ENCODE measurements around the gene EHD1. TPM values are rescaled to one million over a fixed set of nuclear protein-coding genes. Genes with fewer than 3 reads are reported as not detected.

Gene EHD1
- total and polyA plus RNA-seq, 4 donors, result 14.4 to 122 (median 45.3) TPM

DNA sequence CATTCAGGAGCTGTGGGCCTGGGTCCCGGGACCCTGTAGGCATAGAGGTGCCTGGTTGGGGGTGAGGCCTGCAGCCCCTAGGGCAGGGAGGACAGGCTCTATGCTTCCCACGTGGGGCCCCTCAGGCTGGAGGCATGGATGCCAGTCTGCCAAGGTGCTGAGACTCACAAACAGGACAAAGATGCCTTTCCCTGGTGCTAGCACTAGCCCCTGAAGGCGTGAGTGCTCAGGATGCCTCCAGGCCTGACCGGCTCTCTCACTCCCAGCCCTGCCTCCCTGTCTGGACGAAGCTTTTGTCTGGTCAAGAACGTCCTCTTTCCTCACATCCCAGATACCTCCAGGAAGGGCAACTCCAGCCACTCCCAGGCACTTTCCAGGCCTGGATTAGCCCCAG lies 36.1 kb downstream of the EHD1 start:
- Histone ChIP-seq H3K27ac (ENCODE audit: low read depth in 1 of 2, low read length in 2 of 2) (no peak overlapping the region), H3K9me3 (ENCODE audit: control insufficient read depth, low read length) (no peaks in the 10 kb centered on the region), H3K4me3 (ENCODE audit: low read length in 2 of 2) (no peak overlapping the region), H3K27me3 (ENCODE audit: control insufficient read depth in 1 of 2, insufficient read depth in 2 of 2, low read length in 1 of 2) (no peaks in the 10 kb centered on the region), H3K36me3 (ENCODE audit: control insufficient read depth in 1 of 2, insufficient read depth in 2 of 2, low read length in 1 of 2) (no peaks in the 10 kb centered on the region), H3K4me1 (ENCODE audit: control insufficient read depth in 1 of 2, insufficient read depth in 2 of 2, low read length in 2 of 2) (no peaks in the 10 kb centered on the region)
- no peak for ATAC-seq (ENCODE audit: low FRiP score)
- no peak for DNase-seq
- intact Hi-C loops (cut with DNase I), result loop anchor here (10.0 kb wide), 1 partner anchor 152 kb away; the partner anchor contains the start of gene BATF2 (in 2 of the 2)
- WGBS, 2 donors, result 83 to 87% methylated on average over 6 of the region's 6 CpGs

DNA sequence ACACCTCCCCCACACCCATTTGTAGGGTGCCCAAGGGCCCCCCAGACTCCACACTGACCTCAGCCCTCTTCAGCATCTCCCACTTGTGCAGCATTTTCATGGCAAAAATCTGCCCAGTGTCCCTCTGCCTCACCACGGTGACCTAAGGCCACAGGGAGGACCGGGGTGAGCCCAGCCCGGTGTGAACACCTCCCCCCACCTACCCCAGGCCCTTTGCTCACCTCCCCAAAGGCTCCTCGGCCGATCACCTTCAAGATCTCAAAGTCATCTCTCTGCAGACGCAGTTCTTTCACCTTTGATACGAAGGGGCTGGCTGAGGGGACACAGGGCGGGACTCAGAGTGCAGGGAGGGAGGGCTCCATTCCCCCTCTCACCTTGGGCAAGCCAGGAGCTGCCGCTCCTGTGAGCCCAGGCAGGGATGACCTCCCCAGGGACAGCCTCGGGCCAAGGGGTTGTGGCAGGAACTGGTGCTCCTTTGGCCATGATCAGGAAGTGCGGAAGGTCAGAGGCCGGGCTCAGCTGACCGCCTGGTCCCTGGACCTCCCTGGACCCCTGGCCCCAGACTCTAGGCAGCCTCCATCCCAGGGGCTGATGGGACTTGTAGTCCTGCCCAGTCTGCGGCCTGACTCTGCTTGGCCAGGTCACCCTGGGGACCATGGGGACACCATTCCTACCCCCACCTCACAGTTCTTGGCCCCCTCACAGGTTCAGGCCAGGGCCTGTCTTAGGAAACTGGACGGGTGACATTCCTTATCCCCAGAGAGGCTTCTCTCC lies 36.6 kb downstream of the EHD1 start:
- no peak overlapping the region for H3K4me3 ChIP-seq (ENCODE audit: low read length in 2 of 2)
- ATAC-seq (ENCODE audit: low FRiP score), result no peak
- H3K27ac ChIP-seq (ENCODE audit: low read depth in 1 of 2, low read length in 2 of 2), result no peak overlapping the region
- H3K9me3 ChIP-seq (ENCODE audit: control insufficient read depth, low read length), result no peaks in the 10 kb centered on the region
- no peaks in the 10 kb centered on the region for H3K36me3 ChIP-seq (ENCODE audit: control insufficient read depth in 1 of 2, insufficient read depth in 2 of 2, low read length in 1 of 2)
- intact Hi-C loops (cut with DNase I), result loop anchor here (10.0 kb wide), 1 partner anchor 153 kb away; the partner anchor contains the start of gene BATF2 (in 2 of the 2)
- no peaks in the 10 kb centered on the region for H3K4me1 ChIP-seq (ENCODE audit: control insufficient read depth in 1 of 2, insufficient read depth in 2 of 2, low read length in 2 of 2)
- WGBS, 2 donors, result 91% methylated on average over 15 of the region's 15 CpGs
- H3K27me3 ChIP-seq (ENCODE audit: control insufficient read depth in 1 of 2, insufficient read depth in 2 of 2, low read length in 1 of 2), result no peaks in the 10 kb centered on the region
- DNase-seq, result no peak

DNA sequence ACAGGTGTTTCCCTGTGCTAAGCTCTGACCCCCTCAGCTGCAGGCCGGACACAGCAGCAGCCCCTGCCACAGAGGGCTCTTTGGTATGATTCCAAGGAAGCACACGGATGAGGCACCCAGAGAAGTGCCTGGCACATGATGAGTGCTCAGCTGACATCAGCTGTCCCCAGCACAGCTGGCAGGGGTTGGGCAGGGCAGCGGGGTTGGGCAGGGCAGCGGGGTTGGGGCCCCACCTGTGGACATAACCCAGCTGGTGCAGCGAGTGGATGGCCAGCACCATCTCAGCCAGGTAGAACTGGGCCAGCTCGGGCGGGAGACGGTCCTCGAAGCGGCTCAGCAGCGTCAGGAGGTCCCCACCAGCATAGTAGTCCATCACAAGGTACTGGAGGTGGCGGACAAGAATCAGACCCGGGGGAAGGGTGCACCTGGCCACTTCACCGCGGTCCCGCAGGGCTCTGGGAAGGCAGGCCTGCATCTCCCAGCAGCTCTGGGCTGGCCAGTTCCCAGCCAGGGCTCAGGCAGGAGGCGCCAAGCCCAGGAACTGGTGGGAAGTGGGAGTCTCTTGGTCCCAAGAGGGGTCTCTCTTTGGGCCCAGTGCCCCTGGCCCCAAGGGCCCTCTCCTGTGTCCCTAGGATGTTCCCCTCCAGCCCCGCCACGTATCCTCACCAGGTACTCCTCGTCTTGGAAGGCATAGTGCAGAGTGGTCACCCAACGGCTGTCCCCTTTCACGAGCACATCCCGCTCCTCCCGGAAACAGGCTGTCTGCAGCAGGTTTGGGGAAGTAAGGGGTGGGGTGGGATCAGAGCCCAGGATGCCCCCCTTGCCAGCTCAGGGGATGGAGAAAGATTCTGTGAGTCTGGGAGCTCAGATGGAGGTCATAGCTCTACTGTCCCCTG lies 38.3 kb downstream of the EHD1 start:
- Histone ChIP-seq H3K9me3 (ENCODE audit: control insufficient read depth, low read length) (no peaks in the 10 kb centered on the region), H3K27me3 (ENCODE audit: control insufficient read depth in 1 of 2, insufficient read depth in 2 of 2, low read length in 1 of 2) (no peaks in the 10 kb centered on the region), H3K4me3 (ENCODE audit: low read length in 2 of 2) (no peak overlapping the region), H3K36me3 (ENCODE audit: control insufficient read depth in 1 of 2, insufficient read depth in 2 of 2, low read length in 1 of 2) (no peaks in the 10 kb centered on the region), H3K27ac (ENCODE audit: low read depth in 1 of 2, low read length in 2 of 2) (no peak overlapping the region), H3K4me1 (ENCODE audit: control insufficient read depth in 1 of 2, insufficient read depth in 2 of 2, low read length in 2 of 2) (no peaks in the 10 kb centered on the region)
- ATAC-seq (ENCODE audit: low FRiP score) (no peak), DNase-seq (no peak)
- 91% methylated on average over 24 of the region's 24 CpGs for WGBS, 2 donors
- intact Hi-C loops (cut with DNase I), result loop anchor here (10.0 kb wide), 1 partner anchor 155 kb away; the partner anchor contains the start of gene BATF2 (in 2 of the 2)

DNA sequence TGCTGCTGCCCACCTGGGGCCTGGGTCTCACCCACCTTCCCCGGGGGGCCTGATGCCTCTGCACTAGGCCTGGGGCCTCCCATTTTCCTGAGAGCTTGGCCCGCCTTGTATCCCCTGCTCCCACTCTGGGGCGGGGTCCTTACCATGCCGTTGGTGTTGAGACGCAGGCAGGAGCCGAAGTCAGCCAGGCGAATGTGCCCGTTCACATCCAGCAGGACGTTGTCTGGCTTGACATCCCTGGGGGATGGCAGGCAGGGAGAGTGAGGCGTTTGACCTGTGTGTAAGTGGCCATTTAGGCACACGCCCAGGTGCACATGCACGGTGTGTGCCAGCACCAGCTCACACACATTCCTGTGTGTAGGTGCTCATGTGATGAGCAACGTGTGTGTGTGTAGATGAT lies 39.1 kb downstream of the EHD1 start:
- H3K4me3 ChIP-seq (ENCODE audit: low read length in 2 of 2), result no peak overlapping the region
- intact Hi-C loops (cut with DNase I), result no loop called here
- no peaks in the 10 kb centered on the region for H3K9me3 ChIP-seq (ENCODE audit: control insufficient read depth, low read length)
- no peaks in the 10 kb centered on the region for H3K36me3 ChIP-seq (ENCODE audit: control insufficient read depth in 1 of 2, insufficient read depth in 2 of 2, low read length in 1 of 2)
- no peak overlapping the region for H3K27ac ChIP-seq (ENCODE audit: low read depth in 1 of 2, low read length in 2 of 2)
- no peaks in the 10 kb centered on the region for H3K4me1 ChIP-seq (ENCODE audit: control insufficient read depth in 1 of 2, insufficient read depth in 2 of 2, low read length in 2 of 2)
- WGBS, 2 donors, result 89 to 94% methylated on average over 12 to 13 of the region's 13 CpGs
- no peak for ATAC-seq (ENCODE audit: low FRiP score)
- no peak for DNase-seq
- H3K27me3 ChIP-seq (ENCODE audit: control insufficient read depth in 1 of 2, insufficient read depth in 2 of 2, low read length in 1 of 2), result no peaks in the 10 kb centered on the region

DNA sequence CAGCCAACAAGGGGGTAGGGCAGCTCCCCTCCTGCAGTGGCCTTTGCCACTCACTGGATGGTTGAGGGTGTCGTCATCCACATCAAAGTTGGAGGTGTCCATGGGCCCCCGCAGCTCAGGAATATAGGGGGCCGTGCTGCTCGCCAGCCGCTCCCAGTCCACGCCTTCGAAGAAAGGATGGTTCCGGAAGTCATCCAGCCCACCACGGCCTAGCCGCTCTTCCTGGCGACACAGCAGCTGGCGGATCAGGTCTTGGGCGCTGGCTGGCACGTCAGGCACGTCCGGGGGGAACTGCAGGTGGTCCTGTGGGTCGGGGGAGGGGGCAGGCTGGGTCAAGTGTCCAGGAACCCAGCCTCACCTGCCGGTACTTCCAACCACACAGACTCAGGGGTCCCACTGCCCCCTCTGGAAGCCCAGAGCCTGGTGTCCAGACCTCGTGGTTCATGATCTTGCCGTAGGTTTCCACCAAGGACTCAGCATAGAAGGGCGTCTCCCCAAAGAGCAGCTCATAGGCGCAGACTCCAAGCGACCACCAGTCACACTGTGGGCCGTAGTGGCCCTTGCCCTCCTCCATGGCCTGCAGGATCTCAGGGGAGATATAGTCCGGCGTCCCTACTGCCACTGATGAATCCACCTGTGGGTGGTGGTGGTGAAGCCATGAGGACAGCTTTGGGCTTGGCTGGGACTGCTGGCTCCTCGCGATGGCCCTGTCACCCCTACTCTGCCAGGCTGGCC lies 39.7 kb downstream of the EHD1 start:
- WGBS, 2 donors, result 93 to 94% methylated on average over 26 to 28 of the region's 28 CpGs
- ATAC-seq (ENCODE audit: low FRiP score), result no peak
- intact Hi-C loops (cut with DNase I), result no loop called here

DNA sequence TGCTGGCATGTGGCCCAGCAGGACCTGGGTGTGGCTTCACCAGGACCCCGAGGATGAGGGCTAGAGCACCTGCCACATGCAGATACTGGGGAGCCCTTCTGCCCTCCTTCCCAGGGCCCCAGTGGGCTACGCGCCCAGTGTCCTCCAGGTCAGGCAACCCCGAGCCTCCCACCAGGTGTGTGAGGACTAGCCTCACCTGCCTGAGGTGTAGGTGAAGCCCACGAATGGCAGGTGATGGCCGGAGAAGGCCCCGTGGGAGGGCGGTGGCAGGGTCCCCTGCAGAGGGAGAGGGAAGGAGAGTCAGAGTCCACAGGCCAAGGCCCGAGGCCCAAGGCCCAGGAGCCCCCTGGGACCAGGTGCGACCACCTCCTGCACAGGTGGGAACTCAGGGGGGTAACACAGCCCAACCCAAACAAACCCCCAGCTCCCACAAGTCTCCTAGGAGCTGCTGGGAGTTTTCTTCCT lies 40.5 kb downstream of the EHD1 start:
- Histone ChIP-seq H3K27me3 (ENCODE audit: control insufficient read depth in 1 of 2, insufficient read depth in 2 of 2, low read length in 1 of 2) (no peaks in the 10 kb centered on the region), H3K9me3 (ENCODE audit: control insufficient read depth, low read length) (no peaks in the 10 kb centered on the region), H3K27ac (ENCODE audit: low read depth in 1 of 2, low read length in 2 of 2) (no peak overlapping the region), H3K36me3 (ENCODE audit: control insufficient read depth in 1 of 2, insufficient read depth in 2 of 2, low read length in 1 of 2) (no peaks in the 10 kb centered on the region), H3K4me3 (ENCODE audit: low read length in 2 of 2) (no peak overlapping the region), H3K4me1 (ENCODE audit: control insufficient read depth in 1 of 2, insufficient read depth in 2 of 2, low read length in 2 of 2) (no peaks in the 10 kb centered on the region)
- intact Hi-C loops (cut with DNase I), result no loop called here
- DNase-seq (no peak), ATAC-seq (ENCODE audit: low FRiP score) (no peak)
- WGBS, 2 donors, result 92 to 94% methylated on average over 10 of the region's 10 CpGs

More for the DNA sequence above, 39.7 kb downstream of the EHD1 start:
- Histone ChIP-seq H3K36me3 (ENCODE audit: control insufficient read depth in 1 of 2, insufficient read depth in 2 of 2, low read length in 1 of 2) (no peaks in the 10 kb centered on the region), H3K9me3 (ENCODE audit: control insufficient read depth, low read length) (no peaks in the 10 kb centered on the region), H3K4me3 (ENCODE audit: low read length in 2 of 2) (no peak overlapping the region), H3K27me3 (ENCODE audit: control insufficient read depth in 1 of 2, insufficient read depth in 2 of 2, low read length in 1 of 2) (no peaks in the 10 kb centered on the region), H3K27ac (ENCODE audit: low read depth in 1 of 2, low read length in 2 of 2) (no peak overlapping the region), H3K4me1 (ENCODE audit: control insufficient read depth in 1 of 2, insufficient read depth in 2 of 2, low read length in 2 of 2) (no peaks in the 10 kb centered on the region)
- DNase-seq, result no peak

DNA sequence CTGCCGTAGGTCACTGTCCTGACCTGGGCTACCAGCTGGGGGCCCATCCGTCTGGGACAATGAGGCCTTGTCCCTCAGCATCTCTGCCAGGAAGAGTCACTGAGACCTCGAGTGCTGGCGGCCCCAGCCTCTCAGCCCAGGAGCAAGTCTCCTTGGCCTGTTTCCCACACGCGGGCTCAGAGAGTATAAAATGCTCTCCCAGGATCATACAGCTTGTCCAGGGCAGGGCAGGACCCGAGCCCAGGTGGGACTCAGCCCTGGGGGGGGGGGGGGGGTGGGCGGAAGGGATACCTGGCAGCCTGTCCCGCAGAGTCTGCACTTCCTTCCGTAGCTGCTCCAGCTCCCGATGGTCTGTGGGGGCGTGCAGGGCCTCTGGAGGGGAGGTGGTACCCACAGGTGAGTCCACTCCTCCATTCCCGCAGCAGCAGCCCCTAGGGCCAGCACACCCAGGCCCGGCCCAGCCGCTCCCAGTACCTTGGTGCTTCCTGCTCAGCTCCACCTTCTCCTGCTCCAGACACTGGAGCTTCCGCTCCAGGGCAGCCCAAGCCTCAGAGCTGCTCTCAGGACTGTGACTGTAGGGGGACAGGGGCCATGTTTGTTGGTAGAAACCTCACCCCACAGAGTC lies 41.9 kb downstream of the EHD1 start:
- ATAC-seq (ENCODE audit: low FRiP score), result no peak
- no peak overlapping the region for H3K4me3 ChIP-seq (ENCODE audit: low read length in 2 of 2)
- intact Hi-C loops (cut with DNase I), result no loop called here
- DNase-seq, result no peak
- no peaks in the 10 kb centered on the region for H3K36me3 ChIP-seq (ENCODE audit: control insufficient read depth in 1 of 2, insufficient read depth in 2 of 2, low read length in 1 of 2)
- H3K9me3 ChIP-seq (ENCODE audit: control insufficient read depth, low read length), result no peaks in the 10 kb centered on the region
- no peak overlapping the region for H3K27ac ChIP-seq (ENCODE audit: low read depth in 1 of 2, low read length in 2 of 2)
- WGBS, 2 donors, result 88 to 91% methylated on average over 13 to 16 of the region's 16 CpGs
- no peaks in the 10 kb centered on the region for H3K27me3 ChIP-seq (ENCODE audit: control insufficient read depth in 1 of 2, insufficient read depth in 2 of 2, low read length in 1 of 2)
- no peaks in the 10 kb centered on the region for H3K4me1 ChIP-seq (ENCODE audit: control insufficient read depth in 1 of 2, insufficient read depth in 2 of 2, low read length in 2 of 2)

Data from aorta (tissue), 5 donors.